Endometrium (tissue), 2 donors: Measurements from ENCODE around the gene EPHX1.

Experiments
- FAIRE-seq: peaks from 2 replicates; lab custom pipeline; 2012; peaks lifted over from hg19 to GRCh38; lab: Jason Lieb, UNC
- donor health status: control.
- donor health status: control.

EPHX1 gene

GRCh38 chr1:225861834-225862580 is 52.1 kb downstream of the EPHX1 start:
- FAIRE-seq, result no peak

- no peak for FAIRE-seq
Observed at GRCh38 chr1:225862581-225862950, 52.6 kb downstream of the EPHX1 start.

GRCh38 chr1:225863167-225863566 is 53.2 kb downstream of the EPHX1 start:
- FAIRE-seq, result no peak

- no peak for FAIRE-seq
Observed at GRCh38 chr1:225865514-225865913, 55.6 kb downstream of the EPHX1 start.

- no peak for FAIRE-seq
Observed at GRCh38 chr1:225866061-225866837, 56.3 kb downstream of the EPHX1 start.

GRCh38 chr1:225866981-225867380 is 57.1 kb downstream of the EPHX1 start:
- no peak for FAIRE-seq

- no peak for FAIRE-seq
Observed at GRCh38 chr1:225868631-225869330, 58.9 kb downstream of the EPHX1 start.

- no peak for FAIRE-seq
Observed at GRCh38 chr1:225870911-225871310, 61.0 kb downstream of the EPHX1 start.

- no peak for FAIRE-seq
Observed at GRCh38 chr1:225871359-225872074, 61.6 kb downstream of the EPHX1 start.

- FAIRE-seq, result no peak
Observed at GRCh38 chr1:225872075-225872430, 62.1 kb downstream of the EPHX1 start.

GRCh38 chr1:225873281-225873850 is 63.4 kb downstream of the EPHX1 start:
- no peak for FAIRE-seq

GRCh38 chr1:225874431-225874830 is 64.5 kb downstream of the EPHX1 start:
- no peak for FAIRE-seq

GRCh38 chr1:225875044-225875815 is 65.3 kb downstream of the EPHX1 start:
- no peak for FAIRE-seq

GRCh38 chr1:225876900-225877510 is 67.1 kb downstream of the EPHX1 start:
- FAIRE-seq, result no peak

- FAIRE-seq, result no peak
Observed at GRCh38 chr1:225877580-225877979, 67.7 kb downstream of the EPHX1 start.

GRCh38 chr1:225878282-225878681 is 68.4 kb downstream of the EPHX1 start:
- FAIRE-seq, result no peak

- no peak for FAIRE-seq
Observed at GRCh38 chr1:225879521-225880221, 69.7 kb downstream of the EPHX1 start.

GRCh38 chr1:225880222-225880588 is 70.3 kb downstream of the EPHX1 start:
- no peak for FAIRE-seq

GRCh38 chr1:225880636-225881035 is 70.7 kb downstream of the EPHX1 start:
- FAIRE-seq, result no peak
